H1 (cell line): ENCODE results near the gene MAP3K3. TPM values are rescaled to one million over a fixed set of nuclear protein-coding genes. Genes with fewer than 3 reads are reported as not detected.

Source experiments
- CTCF ChIA-PET: fragments of 300-600 bp; sonication (Branson Sonifier 250); formaldehyde crosslinking; loops from one replicate; lab custom pipeline; 2021; ENCODE audit not compliant: partially characterized antibody; lab: Charles Lee
- POLR2A ChIA-PET: fragments of 300-600 bp; sonication (Branson Sonifier 250); formaldehyde crosslinking; loops from one replicate; lab custom pipeline; 2021; ENCODE audit warnings: inconsistent platforms; ENCODE audit not compliant: partially characterized antibody; lab: Charles Lee
- DNase-seq, 2 experiments: peaks; one replicate each; pipeline versions ENCODE4 v3.0.0 to v3.0.0-alpha.2; 2010 to 2022; ENCODE audit warnings: low spot score in 2 of 2, low read depth in 1 of 2, mixed read lengths in 1 of 2
- FAIRE-seq: peaks from 2 replicates; lab custom pipeline; 2011; peaks lifted over from hg19 to GRCh38; lab: Jason Lieb, UNC
- H2AFZ ChIP-seq: 2 replicates; pipeline ENCODE4 v1.8.1; 2012; ENCODE audit warnings: low read length, inconsistent platforms
- H2AK5ac ChIP-seq: 2 replicates; pipeline ENCODE4 v1.6.1; 2013; ENCODE audit warnings: low read depth, low read length
- H2BK120ac ChIP-seq: replicated peaks from 2 replicates; pipeline ENCODE3; 2013; ENCODE audit warnings: low read depth, low read length, inconsistent platforms
- H2BK12ac ChIP-seq: 2 replicates; pipeline ENCODE4 v1.6.1; 2013; ENCODE audit warnings: low read depth, low read length
- H2BK15ac ChIP-seq: 2 replicates; pipeline ENCODE4 v1.6.1; 2013; ENCODE audit warnings: low read length
- H2BK20ac ChIP-seq: 2 replicates; pipeline ENCODE4 v1.6.1; 2013; ENCODE audit warnings: low read length
- H2BK5ac ChIP-seq: 2 replicates; pipeline ENCODE4 v1.6.1; 2013; ENCODE audit warnings: low read depth, low read length
- H3K14ac ChIP-seq: 2 replicates; pipeline ENCODE4 v1.6.1; 2013; ENCODE audit warnings: inconsistent platforms; ENCODE audit not compliant: insufficient read length
- H3K18ac ChIP-seq: 2 replicates; pipeline ENCODE4 v1.6.1; 2013; ENCODE audit warnings: low read length; ENCODE audit errors: extremely low read depth
- H3K23ac ChIP-seq: 2 replicates; pipeline ENCODE4 v1.6.1; 2013; ENCODE audit warnings: inconsistent platforms; ENCODE audit not compliant: insufficient read length
- H3K23me2 ChIP-seq: 2 replicates; pipeline ENCODE4 v1.6.1; 2013; ENCODE audit warnings: low read depth, low read length
- H3K27ac ChIP-seq: 2 replicates; pipeline ENCODE4 v1.6.1; 2011; ENCODE audit warnings: low read depth, low read length, inconsistent platforms
- H3K27me3 ChIP-seq, 4 experiments: replicated peaks in 1 of 4; 1 replicate in 1 of 4; 2 replicates in 3 of 4; pipeline versions ENCODE4 v1.6.1 to v1.8.1; 2011 to 2013; ENCODE audit warnings: low read length in 3 of 4, mild to moderate bottlenecking in 3 of 4, inconsistent platforms in 2 of 4, mixed read lengths in 2 of 4, moderate library complexity in 1 of 4; ENCODE audit not compliant: control insufficient read depth in 3 of 4, insufficient read depth in 3 of 4; ENCODE audit errors: extremely low read depth in 1 of 4
- H3K36me3 ChIP-seq, 4 experiments: 2 replicates each; pipeline versions ENCODE4 v1.6.1 to v1.8.1; 2011 to 2013; ENCODE audit warnings: mild to moderate bottlenecking in 4 of 4, low read length in 3 of 4, moderate library complexity in 2 of 4, control low read depth in 1 of 4, inconsistent platforms in 1 of 4; ENCODE audit not compliant: insufficient read depth in 4 of 4, control insufficient read depth in 2 of 4
- H3K4ac ChIP-seq: replicated peaks from 2 replicates; pipeline ENCODE3; 2013; ENCODE audit warnings: low read length, low read depth, mixed read lengths, inconsistent platforms; ENCODE audit not compliant: insufficient read length
- H3K4me1 ChIP-seq, 4 experiments: replicated peaks in 1 of 4; 1 replicate in 1 of 4; 2 replicates in 3 of 4; pipeline versions ENCODE4 v1.6.1 to v1.8.1; 2011 to 2013; ENCODE audit warnings: low read length in 3 of 4, inconsistent platforms in 2 of 4, mixed read lengths in 1 of 4; ENCODE audit not compliant: insufficient read depth in 4 of 4, control insufficient read depth in 3 of 4
- H3K4me2 ChIP-seq, 2 experiments: 2 replicates each; pipeline versions ENCODE4 v1.6.1 to v1.8.1; 2011 to 2013; ENCODE audit warnings: low read depth in 2 of 2, low read length in 2 of 2, control low read depth in 1 of 2, inconsistent platforms in 1 of 2, mild to moderate bottlenecking in 1 of 2; ENCODE audit not compliant: insufficient read depth in 1 of 2
- H3K4me3 ChIP-seq, 4 experiments: fragments of 200-600, 300-600 bp in 1 of 4; sonication (generic), shearing (Covaris generic), sonication (Bioruptor Twin) in 1 of 4; 2 replicates each; pipeline versions ENCODE4 v1.5.1 to v1.8.1; 2011 to 2016; ENCODE audit warnings: low read length in 4 of 4, low read depth in 3 of 4, control low read depth in 2 of 4, inconsistent platforms in 2 of 4, mild to moderate bottlenecking in 2 of 4, mixed read lengths in 1 of 4, moderate library complexity in 1 of 4; ENCODE audit not compliant: insufficient read depth in 2 of 4; ENCODE audit errors: extremely low read depth in 1 of 4
- H3K56ac ChIP-seq: replicated peaks from 2 replicates; pipeline ENCODE3; 2013; ENCODE audit warnings: low read depth, mild to moderate bottlenecking, mixed read lengths, low read length, inconsistent platforms; ENCODE audit not compliant: insufficient read length
- H3K79me1 ChIP-seq: 2 replicates; pipeline ENCODE4 v1.6.1; 2013; ENCODE audit warnings: low read depth, low read length, control low read depth
- H3K79me2 ChIP-seq, 2 experiments: 2 replicates each; pipeline versions ENCODE4 v1.6.1 to v1.8.1; 2012 to 2013; ENCODE audit warnings: low read length in 2 of 2, mild to moderate bottlenecking in 2 of 2, inconsistent platforms in 1 of 2; ENCODE audit not compliant: insufficient read depth in 2 of 2, control insufficient read depth in 1 of 2
- H3K9ac ChIP-seq, 4 experiments: replicated peaks in 1 of 4; 1 replicate in 1 of 4; 2 replicates in 3 of 4; pipeline versions ENCODE4 v1.6.1 to v1.8.1; 2011 to 2013; ENCODE audit warnings: low read depth in 3 of 4, low read length in 3 of 4, control low read depth in 2 of 4, mild to moderate bottlenecking in 2 of 4, moderate library complexity in 2 of 4, inconsistent platforms in 1 of 4; ENCODE audit errors: extremely low read depth in 1 of 4
- H3K9me3 ChIP-seq, 2 experiments: 2 replicates each; pipeline versions ENCODE4 v1.6.1 to v1.8.1; 2012 to 2013; ENCODE audit warnings: mild to moderate bottlenecking in 2 of 2, moderate library complexity in 2 of 2, control low read depth in 1 of 2, inconsistent platforms in 1 of 2, low read depth in 1 of 2, low read length in 1 of 2, mixed read lengths in 1 of 2; ENCODE audit not compliant: insufficient read depth in 2 of 2
- H4K20me1 ChIP-seq, 2 experiments: replicated peaks in 1 of 2; 2 replicates each; pipeline versions ENCODE3 to v1.8.1; 2011 to 2013; ENCODE audit warnings: inconsistent platforms in 2 of 2, low read length in 2 of 2, mild to moderate bottlenecking in 1 of 2; ENCODE audit not compliant: insufficient read depth in 2 of 2, control insufficient read depth in 1 of 2
- H4K5ac ChIP-seq: 2 replicates; pipeline ENCODE4 v1.6.1; 2013; ENCODE audit warnings: low read length, low read depth, mixed read lengths, inconsistent platforms; ENCODE audit not compliant: insufficient read length
- H4K8ac ChIP-seq: 2 replicates; pipeline ENCODE4 v1.8.0; 2013; ENCODE audit warnings: mild to moderate bottlenecking, moderate library complexity, low read length, inconsistent platforms; ENCODE audit not compliant: insufficient read depth; ENCODE audit errors: extremely low read depth
- H4K91ac ChIP-seq: replicated peaks from 2 replicates; pipeline ENCODE3; 2013; ENCODE audit warnings: low read length, mixed read lengths, inconsistent platforms; ENCODE audit not compliant: insufficient read length
- BCL11A ChIP-seq, 2 experiments: IDR thresholded peaks; one replicate each; pipeline ENCODE4 v1.6.1; 2011; ENCODE audit warnings: low read depth in 2 of 2, low read length in 2 of 2, mild to moderate bottlenecking in 2 of 2
- CEBPB ChIP-seq: IDR thresholded peaks from 2 replicates; pipeline ENCODE4 v1.6.1; 2012; ENCODE audit warnings: low read depth, low read length
- EP300 ChIP-seq, 2 experiments: IDR thresholded peaks; 1 replicate in 1 of 2; 2 replicates in 1 of 2; pipeline ENCODE4 v1.6.1; 2011 to 2012; ENCODE audit warnings: low read depth in 2 of 2, low read length in 2 of 2, mild to moderate bottlenecking in 2 of 2, borderline replicate concordance in 1 of 2, inconsistent platforms in 1 of 2, moderate library complexity in 1 of 2
- KDM1A ChIP-seq: fragments of 200-600, 300-600 bp; sonication (generic); IDR thresholded peaks from 2 replicates; pipeline ENCODE4 v1.7.1; 2016; ENCODE audit warnings: mild to moderate bottlenecking, low read length, borderline replicate concordance
- KDM4A ChIP-seq: IDR thresholded peaks from one replicate; pipeline ENCODE4 v1.7.1; 2012; ENCODE audit warnings: low read depth, mild to moderate bottlenecking, moderate library complexity, low read length, inconsistent platforms; ENCODE audit not compliant: severe bottlenecking
- PHF8 ChIP-seq: fragments of 200-600 bp; sonication (generic); conservative IDR thresholded peaks from 2 replicates; pipeline ENCODE4 v1.7.1; 2012; ENCODE audit warnings: low read depth, mild to moderate bottlenecking, inconsistent platforms, low read length, moderate library complexity
- RAD21 ChIP-seq, 2 experiments: IDR thresholded peaks in 1 of 2; conservative IDR thresholded peaks in 1 of 2; 2 replicates each; pipeline ENCODE4 v1.6.1; 2011; ENCODE audit warnings: low read depth in 2 of 2, low read length in 2 of 2, improper control_type of control experiment in 1 of 2, inconsistent platforms in 1 of 2, mild to moderate bottlenecking in 1 of 2, moderate library complexity in 1 of 2
- RBBP5 ChIP-seq: IDR thresholded peaks from 2 replicates; pipeline ENCODE4 v1.7.1; 2012; ENCODE audit warnings: low read depth, mild to moderate bottlenecking, inconsistent platforms, low read length, moderate library complexity, borderline replicate concordance
- RXRA ChIP-seq: IDR thresholded peaks from 2 replicates; pipeline ENCODE4 v1.6.1; 2011; ENCODE audit warnings: low read depth, mild to moderate bottlenecking, low read length, moderate library complexity; ENCODE audit not compliant: insufficient read depth
- SIRT6 ChIP-seq: IDR thresholded peaks from one replicate; pipeline ENCODE4 v1.7.1; 2012; ENCODE audit warnings: low read length, inconsistent platforms
- SRF ChIP-seq: IDR thresholded peaks from 2 replicates; pipeline ENCODE4 v1.6.1; 2011; ENCODE audit warnings: mild to moderate bottlenecking, low read depth, low read length, moderate library complexity
- TBP ChIP-seq: IDR thresholded peaks from 2 replicates; pipeline ENCODE4 v1.6.1; 2011; ENCODE audit warnings: low read depth, low read length, improper control_type of control experiment
- TCF12 ChIP-seq: IDR thresholded peaks from 2 replicates; pipeline ENCODE4 v1.6.1; 2011; ENCODE audit warnings: low read depth, mild to moderate bottlenecking, low read length
- TEAD4 ChIP-seq: IDR thresholded peaks from 2 replicates; pipeline ENCODE4 v1.6.1; 2012; ENCODE audit warnings: low read depth, low read length, inconsistent platforms, mixed read lengths
- WGBS, 2 experiments: shearing (Covaris generic) in 1 of 2; methylation state at CpG; one replicate each; pipeline versions ENCODE4 v1.1.6 to v1.1.7; 2013 to 2015; ENCODE audit warnings: low lambda C conversion rate in 2 of 2, mixed read lengths in 2 of 2, inconsistent platforms in 1 of 2, low coverage in 1 of 2, missing lambda C conversion rate in 1 of 2; ENCODE audit not compliant: insufficient replicate concordance in 2 of 2, insufficient coverage in 1 of 2, insufficient read length in 1 of 2; ENCODE audit errors: extremely low coverage in 1 of 2, missing lambda C conversion rate in 1 of 2; 5-methylcytosine and 5-hydroxymethylcytosine counted together
- polyA plus RNA-seq, 7 experiments: library from polyadenylated mRNA; depleted of rRNA in 3 of 7; stranded (reverse) in 5 of 7; unstranded in 2 of 7; fragments of >200 nt in 5 of 7; fragments of 200-250 nt in 2 of 7; gene quantifications; 1 replicate in 5 of 7; 2 replicates in 1 of 7; 4 replicates in 1 of 7; pipeline versions ENCODE4 v1.2.1 to v1.2.3, GENCODE V29; 2011 to 2013; ENCODE audit warnings: missing spikeins in 2 of 7, mixed read lengths in 2 of 7
- total RNA-seq: library from RNA; stranded (reverse); fragmentation: NEBNext Ultra II Directional; extraction: Animal tissue kit (Norgen Biotek cat#: 25700); gene quantifications from 2 replicates; pipeline ENCODE4 v1.2.1, GENCODE V29; 2021

Gene MAP3K3
- total and polyA plus RNA-seq, 2 of the 8 experiments (the other 6 are each of a cell fraction or from before 2014, with no cell fraction given): 10.3 to 21.0 TPM

DNA sequence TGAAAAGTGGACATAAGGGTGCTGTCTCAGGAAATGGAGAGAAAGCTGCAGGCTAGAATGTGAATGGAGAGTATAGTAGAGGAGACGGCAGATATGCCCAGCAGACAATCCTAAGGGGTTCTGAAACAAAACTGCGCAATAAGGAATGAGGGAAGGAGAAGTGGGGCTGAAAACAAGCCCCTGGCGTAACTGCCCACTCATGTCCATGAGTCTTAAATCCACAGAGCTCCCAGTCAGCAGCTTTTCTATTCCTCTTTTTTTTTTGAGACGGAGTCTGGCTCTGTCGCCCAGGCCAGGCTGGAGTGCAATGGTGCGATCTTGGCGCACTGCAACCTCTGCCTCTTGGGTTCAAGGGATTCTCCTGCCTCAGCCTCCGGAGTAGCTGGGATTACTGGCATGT, 113.5 kb downstream of the MAP3K3 start:
- Histone ChIP-seq H2BK120ac (no peak overlapping the region), H3K4me2 (no peak overlapping the region), H4K20me1 (no peaks in the 10 kb centered on the region), H3K27me3 (no peaks in the 10 kb centered on the region), H3K27ac (no peak overlapping the region), H2BK5ac (no peak overlapping the region), H3K23me2 (no peaks in the 10 kb centered on the region), H3K4ac (no peak overlapping the region), H4K8ac (no peak overlapping the region), H3K9me3 (no peaks in the 10 kb centered on the region), H4K91ac (no peak overlapping the region), H2AFZ (no peak overlapping the region), H3K14ac (no peak overlapping the region), H3K9ac (no peak overlapping the region), H3K79me2 (peaks cover 0 to 9% of the 10 kb centered on the region in 2 experiments; a peak in 2 of 4 replicates), H3K18ac (no peak overlapping the region), H2BK15ac (no peak overlapping the region), H4K5ac (no peak overlapping the region), H3K4me1 (peaks cover 0 to 3% (median 0%) of the 10 kb centered on the region in 4 experiments; a peak in 2 of 7 replicates), H3K56ac (no peak overlapping the region), H2AK5ac (no peak overlapping the region), H3K4me3 (no peak overlapping the region), H3K79me1 (no peaks in the 10 kb centered on the region), H2BK12ac (no peak overlapping the region), H3K36me3 (no peaks in the 10 kb centered on the region), H2BK20ac (no peak overlapping the region), H3K23ac (no peak overlapping the region)
- WGBS, 2 experiments: 91% methylated on average over 8 of the region's 8 CpGs; no CpG with 5 or more reads in 1 of the 2 experiments
- FAIRE-seq: no peak
- ChIA-PET CTCF (interaction anchor here (1.0 to 1.9 kb wide), 4 partner anchors 25 to 123 kb away, joined by 3 to 6 read pairs (median 3); no protein-coding TSS in a partner anchor), POLR2A (interaction anchor here (1.2 to 1.9 kb wide), 2 partner anchors 37 to 38 kb away, joined by 3 to 9 read pairs; partner anchors contain the start of genes CCDC47 and DDX42)
- no peak for DNase-seq
- TF ChIP-seq SRF (no peak), RBBP5 (no peak), CEBPB (no peak), TCF12 (no peak), BCL11A (IDR thresholded peaks at IDR 0.05; ENCODE audit: low read depth in 2 of 2, low read length in 2 of 2) (no peak), RAD21 (IDR thresholded peaks at IDR 0.05 in 1 of 2, conservative IDR thresholded peaks at IDR 0.05 in 1 of 2; ENCODE audit: low read depth in 2 of 2, low read length in 2 of 2) (no peak), EP300 (IDR thresholded peaks at IDR 0.05; ENCODE audit: borderline replicate concordance in 1 of 2, low read depth in 2 of 2, low read length in 2 of 2) (no peak), RXRA (no peak), KDM1A (no peak), KDM4A (no peak), SIRT6 (no peak), TBP (no peak), PHF8 (no peak), TEAD4 (no peak)
